HepG2 (cell line): ENCODE measurements around the gene KCNIP3. TPM values are rescaled to one million over a fixed set of nuclear protein-coding genes. Genes with fewer than 3 reads are reported as not detected.
A peak's percentile ranks its signal among the peaks of the same experiment; 100 is the strongest.

Experiments used
- BCL6 ChIP-seq: IDR thresholded peaks from 2 replicates; pipeline ENCODE4 v1.6.1; 2016; ENCODE audit warnings: missing genetic modification reagents, missing compliant biosample characterization
- BORCS8-MEF2B ChIP-seq: sonication (generic); formaldehyde crosslinking; IDR thresholded peaks from 2 replicates; pipeline ENCODE4 v1.8.0; 2022; ENCODE audit warnings: mild to moderate bottlenecking, missing genetic modification reagents
- DNMT1 ChIP-seq: sonication (generic); formaldehyde crosslinking; IDR thresholded peaks from 2 replicates; pipeline ENCODE4 v1.5.1; 2020; ENCODE audit warnings: mild to moderate bottlenecking, missing genetic modification reagents
- FOXC1 ChIP-seq: sonication (generic); formaldehyde crosslinking; IDR thresholded peaks from 2 replicates; pipeline ENCODE4 v1.8.0; 2022; ENCODE audit warnings: mild to moderate bottlenecking, missing genetic modification reagents, borderline replicate concordance
- HMG20A ChIP-seq: IDR thresholded peaks from 2 replicates; pipeline ENCODE4 v1.6.1; 2016; ENCODE audit warnings: borderline replicate concordance
- KDM5B ChIP-seq: sonication (generic); formaldehyde crosslinking; IDR thresholded peaks from 2 replicates; pipeline ENCODE4 v1.4.0; 2020; ENCODE audit warnings: missing genetic modification reagents, mild to moderate bottlenecking, borderline replicate concordance
- KLF13 ChIP-seq: sonication (generic); formaldehyde crosslinking; IDR thresholded peaks from 2 replicates; pipeline ENCODE4 v1.4.0; 2020; ENCODE audit warnings: mild to moderate bottlenecking, missing genetic modification reagents
- NFIC ChIP-seq: IDR thresholded peaks from 2 replicates; pipeline ENCODE4 v1.6.1; 2012; ENCODE audit warnings: mild to moderate bottlenecking, low read length, inconsistent platforms
- NPAS2 ChIP-seq: sonication (generic); formaldehyde crosslinking; IDR thresholded peaks from 2 replicates; pipeline ENCODE4 v1.8.0; 2022; ENCODE audit warnings: mild to moderate bottlenecking, missing genetic modification reagents, borderline replicate concordance
- PRPF4 ChIP-seq: fragments of 200-400 bp; formaldehyde crosslinking; IDR thresholded peaks from 2 replicates; pipeline ENCODE4 v1.6.1; 2016; ENCODE audit warnings: low read length, low read depth; ENCODE audit not compliant: poor library complexity, severe bottlenecking
- RORA ChIP-seq: sonication (generic); formaldehyde crosslinking; IDR thresholded peaks from 2 replicates; pipeline ENCODE4 v1.5.0; 2020; ENCODE audit warnings: mild to moderate bottlenecking, missing genetic modification reagents, moderate library complexity
- SMC3 ChIP-seq: IDR thresholded peaks from 2 replicates; pipeline ENCODE4 v1.6.1; 2011; ENCODE audit warnings: low read length, improper control_type of control experiment
- YY1 ChIP-seq: IDR thresholded peaks from 2 replicates; pipeline ENCODE4 v1.6.1; 2011; ENCODE audit warnings: low read length, low read depth, moderate library complexity, mild to moderate bottlenecking; ENCODE audit not compliant: insufficient read depth, insufficient replicate concordance
- ZBTB21 ChIP-seq: sonication (generic); formaldehyde crosslinking; IDR thresholded peaks from 2 replicates; pipeline ENCODE4 v1.4.0; 2020; ENCODE audit warnings: missing genetic modification reagents
- ZNF230 ChIP-seq: sonication (generic); formaldehyde crosslinking; IDR thresholded peaks from 2 replicates; pipeline ENCODE4 v1.4.0; 2020; ENCODE audit warnings: mild to moderate bottlenecking, missing genetic modification reagents
- ZNF530 ChIP-seq: sonication (generic); formaldehyde crosslinking; IDR thresholded peaks from 2 replicates; pipeline ENCODE4 v1.5.0; 2020; ENCODE audit warnings: low read depth, mild to moderate bottlenecking, missing genetic modification reagents
- ZNF563 ChIP-seq: sonication (generic); formaldehyde crosslinking; IDR thresholded peaks from 2 replicates; pipeline ENCODE4 v1.8.0; 2022; ENCODE audit warnings: mild to moderate bottlenecking, moderate library complexity, missing genetic modification reagents
- ZNF776 ChIP-seq: sonication (generic); formaldehyde crosslinking; IDR thresholded peaks from 2 replicates; pipeline ENCODE4 v1.4.0; 2020; ENCODE audit warnings: mild to moderate bottlenecking, missing genetic modification reagents
- polyA plus RNA-seq, 8 experiments: library from polyadenylated mRNA; depleted of rRNA in 3 of 8; stranded (reverse) in 7 of 8; unstranded in 1 of 8; fragments of >200 nt; fragmentation: Illumina TruSeq in 4 of 8; extraction: Trizol in 4 of 8; gene quantifications; 2 replicates each; pipeline versions ENCODE4 v1.2.1 to v1.2.3, GENCODE V29; 2011 to 2016; ENCODE audit warnings: low read depth in 4 of 8, missing spikeins in 1 of 8, mixed read lengths in 1 of 8; ENCODE audit not compliant: insufficient read depth in 1 of 8
- total RNA-seq, 5 experiments: library from RNA; depleted of rRNA; stranded (reverse); fragments of >200 nt; fragmentation: Illumina TruSeq; extraction: Trizol; gene quantifications; 2 replicates each; pipeline ENCODE4 v1.2.3, GENCODE V29; 2016; ENCODE audit warnings: low read depth in 1 of 5
- TF ChIP-seq, protein P1 (sequence below): sonication (generic); formaldehyde crosslinking; IDR thresholded peaks from 2 replicates; pipeline ENCODE4 v1.5.1; 2020; ENCODE audit warnings: mild to moderate bottlenecking, moderate library complexity, missing genetic modification reagents
- TF ChIP-seq, protein P2 (sequence below): sonication (generic); formaldehyde crosslinking; IDR thresholded peaks from 2 replicates; pipeline ENCODE4 v1.4.0; 2020; ENCODE audit warnings: missing genetic modification reagents
- TF ChIP-seq, protein P3 (sequence below): sonication (generic); formaldehyde crosslinking; IDR thresholded peaks from 2 replicates; pipeline ENCODE4 v1.4.0; 2020; ENCODE audit warnings: missing genetic modification reagents; ENCODE audit errors: not compliant biosample characterization
- TF ChIP-seq, protein P4 (sequence below): sonication (generic); formaldehyde crosslinking; IDR thresholded peaks from 2 replicates; pipeline ENCODE4 v1.4.0; 2020; ENCODE audit warnings: missing genetic modification reagents, borderline replicate concordance
- TF ChIP-seq, protein P5 (sequence below): sonication (generic); formaldehyde crosslinking; IDR thresholded peaks from 2 replicates; pipeline ENCODE4 v1.8.0; 2022; ENCODE audit warnings: mild to moderate bottlenecking, missing genetic modification reagents
- TF ChIP-seq, protein P6 (sequence below): sonication (generic); formaldehyde crosslinking; IDR thresholded peaks from 2 replicates; pipeline ENCODE4 v1.5.1; 2020; ENCODE audit warnings: missing genetic modification reagents, mild to moderate bottlenecking, borderline replicate concordance

Gene KCNIP3
- total and polyA plus RNA-seq, 2 of the 13 experiments (the other 11 are each of a cell fraction or from before 2014, with no cell fraction given) = not detected

DNA sequence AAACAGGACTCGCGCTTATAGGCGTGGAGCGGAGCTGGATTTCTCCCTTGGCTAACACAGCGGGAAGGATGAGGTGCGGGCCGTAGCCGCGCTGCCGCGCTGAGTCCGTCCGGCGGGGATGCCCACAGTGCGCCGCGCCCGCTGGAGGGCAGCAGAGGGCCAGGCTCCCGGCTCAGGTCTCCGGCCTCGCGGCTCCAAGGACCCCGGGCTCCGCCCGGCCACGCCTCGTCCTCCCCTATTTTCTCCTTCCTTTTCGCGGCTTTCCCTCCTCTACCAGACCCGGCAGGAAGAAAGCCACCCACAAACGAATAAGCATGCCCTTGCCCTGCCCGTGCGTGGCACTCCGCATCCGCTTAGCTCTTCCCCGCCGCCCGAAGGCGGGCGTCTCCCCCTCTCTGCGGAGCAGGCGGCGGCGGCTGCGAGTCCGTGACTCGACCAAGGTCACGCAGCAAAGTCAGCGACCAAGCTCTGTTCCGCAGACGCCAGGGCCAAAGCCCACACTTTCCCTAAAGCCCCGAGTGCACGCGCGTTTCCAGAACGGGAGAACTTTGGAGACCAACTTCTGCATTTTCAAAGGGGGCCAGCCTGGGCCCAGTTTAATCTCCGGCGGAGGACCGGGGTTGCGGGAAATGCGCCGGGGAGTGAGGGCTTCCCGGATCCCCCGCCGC, 48.5 kb downstream of the KCNIP3 start (continued):
- TF ChIP-seq DNMT1 (CRISPR knock-in tag) = peak; percentile 68; the same call in 1 of the 2 replicates
- no peak for TF ChIP-seq ZBTB21
- TF ChIP-seq BORCS8-MEF2B (CRISPR knock-in tag) = peak; percentile 64; the same call in 1 of the 2 replicates
- TF ChIP-seq ZNF230 (CRISPR knock-in tag) = no peak
- no peak for TF ChIP-seq KLF13 (CRISPR knock-in tag)
- TF ChIP-seq HMG20A = no peak
- no peak for TF ChIP-seq ZNF530 (CRISPR knock-in tag)
- no peak for TF ChIP-seq NFIC
- TF ChIP-seq SMC3 = no peak; the same call in 1 of the 2 replicates
- TF ChIP-seq, protein P1, sequence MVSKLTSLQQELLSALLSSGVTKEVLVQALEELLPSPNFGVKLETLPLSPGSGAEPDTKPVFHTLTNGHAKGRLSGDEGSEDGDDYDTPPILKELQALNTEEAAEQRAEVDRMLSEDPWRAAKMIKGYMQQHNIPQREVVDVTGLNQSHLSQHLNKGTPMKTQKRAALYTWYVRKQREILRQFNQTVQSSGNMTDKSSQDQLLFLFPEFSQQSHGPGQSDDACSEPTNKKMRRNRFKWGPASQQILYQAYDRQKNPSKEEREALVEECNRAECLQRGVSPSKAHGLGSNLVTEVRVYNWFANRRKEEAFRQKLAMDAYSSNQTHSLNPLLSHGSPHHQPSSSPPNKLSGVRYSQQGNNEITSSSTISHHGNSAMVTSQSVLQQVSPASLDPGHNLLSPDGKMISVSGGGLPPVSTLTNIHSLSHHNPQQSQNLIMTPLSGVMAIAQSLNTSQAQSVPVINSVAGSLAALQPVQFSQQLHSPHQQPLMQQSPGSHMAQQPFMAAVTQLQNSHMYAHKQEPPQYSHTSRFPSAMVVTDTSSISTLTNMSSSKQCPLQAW (CRISPR knock-in tag) = 0 out of 2 replicates have a peak, but pooled peaks have one; percentile 25
- peak; percentile 84 for TF ChIP-seq ZNF563 (CRISPR knock-in tag)
- TF ChIP-seq BCL6 (CRISPR knock-in tag) = no peak
- 0 out of 2 replicates have a peak, but pooled peaks have one; percentile 64 for TF ChIP-seq FOXC1 (CRISPR knock-in tag)
- peak; percentile 60 for TF ChIP-seq YY1
- TF ChIP-seq RORA (CRISPR knock-in tag) = no peak
- TF ChIP-seq, protein P2, sequence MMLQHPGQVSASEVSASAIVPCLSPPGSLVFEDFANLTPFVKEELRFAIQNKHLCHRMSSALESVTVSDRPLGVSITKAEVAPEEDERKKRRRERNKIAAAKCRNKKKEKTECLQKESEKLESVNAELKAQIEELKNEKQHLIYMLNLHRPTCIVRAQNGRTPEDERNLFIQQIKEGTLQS = no peak
- no peak for TF ChIP-seq ZNF776 (CRISPR knock-in tag)
- TF ChIP-seq KDM5B (CRISPR knock-in tag) = peak; percentile 70; the same call in 1 of the 2 replicates
- TF ChIP-seq, protein P3, sequence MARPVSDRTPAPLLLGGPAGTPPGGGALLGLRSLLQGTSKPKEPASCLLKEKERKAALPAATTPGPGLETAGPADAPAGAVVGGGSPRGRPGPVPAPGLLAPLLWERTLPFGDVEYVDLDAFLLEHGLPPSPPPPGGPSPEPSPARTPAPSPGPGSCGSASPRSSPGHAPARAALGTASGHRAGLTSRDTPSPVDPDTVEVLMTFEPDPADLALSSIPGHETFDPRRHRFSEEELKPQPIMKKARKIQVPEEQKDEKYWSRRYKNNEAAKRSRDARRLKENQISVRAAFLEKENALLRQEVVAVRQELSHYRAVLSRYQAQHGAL (CRISPR knock-in tag) = no peak
- TF ChIP-seq, protein P4, sequence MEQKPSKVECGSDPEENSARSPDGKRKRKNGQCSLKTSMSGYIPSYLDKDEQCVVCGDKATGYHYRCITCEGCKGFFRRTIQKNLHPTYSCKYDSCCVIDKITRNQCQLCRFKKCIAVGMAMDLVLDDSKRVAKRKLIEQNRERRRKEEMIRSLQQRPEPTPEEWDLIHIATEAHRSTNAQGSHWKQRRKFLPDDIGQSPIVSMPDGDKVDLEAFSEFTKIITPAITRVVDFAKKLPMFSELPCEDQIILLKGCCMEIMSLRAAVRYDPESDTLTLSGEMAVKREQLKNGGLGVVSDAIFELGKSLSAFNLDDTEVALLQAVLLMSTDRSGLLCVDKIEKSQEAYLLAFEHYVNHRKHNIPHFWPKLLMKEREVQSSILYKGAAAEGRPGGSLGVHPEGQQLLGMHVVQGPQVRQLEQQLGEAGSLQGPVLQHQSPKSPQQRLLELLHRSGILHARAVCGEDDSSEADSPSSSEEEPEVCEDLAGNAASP (CRISPR knock-in tag) = 0 out of 2 replicates have a peak, but pooled peaks have one; percentile 24
- no peak for TF ChIP-seq NPAS2 (CRISPR knock-in tag)
- TF ChIP-seq, protein P5, sequence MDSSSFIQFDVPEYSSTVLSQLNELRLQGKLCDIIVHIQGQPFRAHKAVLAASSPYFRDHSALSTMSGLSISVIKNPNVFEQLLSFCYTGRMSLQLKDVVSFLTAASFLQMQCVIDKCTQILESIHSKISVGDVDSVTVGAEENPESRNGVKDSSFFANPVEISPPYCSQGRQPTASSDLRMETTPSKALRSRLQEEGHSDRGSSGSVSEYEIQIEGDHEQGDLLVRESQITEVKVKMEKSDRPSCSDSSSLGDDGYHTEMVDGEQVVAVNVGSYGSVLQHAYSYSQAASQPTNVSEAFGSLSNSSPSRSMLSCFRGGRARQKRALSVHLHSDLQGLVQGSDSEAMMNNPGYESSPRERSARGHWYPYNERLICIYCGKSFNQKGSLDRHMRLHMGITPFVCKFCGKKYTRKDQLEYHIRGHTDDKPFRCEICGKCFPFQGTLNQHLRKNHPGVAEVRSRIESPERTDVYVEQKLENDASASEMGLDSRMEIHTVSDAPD (CRISPR knock-in tag) = 0 out of 2 replicates have a peak, but pooled peaks have one; percentile 38
- TF ChIP-seq, protein P6, sequence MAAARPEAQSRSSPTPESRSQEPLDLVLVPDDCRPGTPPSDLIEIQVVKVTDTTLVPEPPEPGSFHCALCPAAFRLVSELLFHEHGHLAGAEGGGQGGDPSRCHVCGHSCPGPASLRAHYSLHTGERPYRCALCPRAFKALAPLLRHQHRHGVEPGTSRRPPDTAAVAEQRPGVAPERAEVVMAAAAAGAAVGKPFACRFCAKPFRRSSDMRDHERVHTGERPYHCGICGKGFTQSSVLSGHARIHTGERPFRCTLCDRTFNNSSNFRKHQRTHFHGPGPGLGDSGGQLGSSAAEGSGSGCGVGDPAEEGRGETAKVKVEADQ (CRISPR knock-in tag) = peak; percentile 75; the same call in 1 of the 2 replicates
- TF ChIP-seq PRPF4 = no peak
